Renal cortex interstitium (tissue), 11 donors: ENCODE results near the gene DERL3. TPM values are rescaled to one million over a fixed set of nuclear protein-coding genes. Genes with fewer than 3 reads are reported as not detected.

Experiments
- DNase-seq, 11 donors: peaks; one replicate each; pipeline ENCODE4 v3.0.0-alpha.2; 2013; ENCODE audit warnings: low read depth in 9 of 11, low spot score in 4 of 11; ENCODE audit errors: extremely low read depth in 1 of 11
- polyA plus RNA-seq, 3 donors: library from polyadenylated mRNA; unstranded; fragments of 120-200 nt; gene quantifications; one replicate each; pipeline ENCODE4 v1.2.1, GENCODE V29; 2013; ENCODE audit not compliant: insufficient read length in 3 of 3

The DERL3 gene
- polyA plus RNA-seq, 3 donors = 3.8 to 6.4 (median 6.0) TPM

- no peak for DNase-seq
Observed at GRCh38 chr22:23818541-23818940, 20.3 kb downstream of the DERL3 start.

DNA sequence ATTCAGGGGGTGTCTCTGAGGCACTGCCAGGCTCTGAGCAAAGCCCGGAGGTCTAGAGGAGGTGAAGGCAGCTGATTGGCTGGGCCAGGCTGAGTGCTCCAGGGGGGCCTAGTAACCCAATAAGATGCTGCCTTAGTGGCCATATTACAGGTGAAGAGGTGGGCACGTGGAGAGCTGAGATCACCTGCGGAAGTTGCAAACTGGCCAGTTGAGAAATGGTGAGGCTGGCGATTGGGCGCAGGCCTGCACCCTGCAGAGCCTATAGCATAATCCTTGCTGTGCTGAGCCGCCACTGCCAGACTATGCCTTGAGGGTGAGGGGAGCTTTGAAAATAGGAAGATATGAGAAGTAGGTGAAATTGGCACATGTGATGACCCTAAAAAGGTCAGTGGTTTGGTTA is 21.7 kb downstream of the DERL3 start:
- no peak for DNase-seq

DNA sequence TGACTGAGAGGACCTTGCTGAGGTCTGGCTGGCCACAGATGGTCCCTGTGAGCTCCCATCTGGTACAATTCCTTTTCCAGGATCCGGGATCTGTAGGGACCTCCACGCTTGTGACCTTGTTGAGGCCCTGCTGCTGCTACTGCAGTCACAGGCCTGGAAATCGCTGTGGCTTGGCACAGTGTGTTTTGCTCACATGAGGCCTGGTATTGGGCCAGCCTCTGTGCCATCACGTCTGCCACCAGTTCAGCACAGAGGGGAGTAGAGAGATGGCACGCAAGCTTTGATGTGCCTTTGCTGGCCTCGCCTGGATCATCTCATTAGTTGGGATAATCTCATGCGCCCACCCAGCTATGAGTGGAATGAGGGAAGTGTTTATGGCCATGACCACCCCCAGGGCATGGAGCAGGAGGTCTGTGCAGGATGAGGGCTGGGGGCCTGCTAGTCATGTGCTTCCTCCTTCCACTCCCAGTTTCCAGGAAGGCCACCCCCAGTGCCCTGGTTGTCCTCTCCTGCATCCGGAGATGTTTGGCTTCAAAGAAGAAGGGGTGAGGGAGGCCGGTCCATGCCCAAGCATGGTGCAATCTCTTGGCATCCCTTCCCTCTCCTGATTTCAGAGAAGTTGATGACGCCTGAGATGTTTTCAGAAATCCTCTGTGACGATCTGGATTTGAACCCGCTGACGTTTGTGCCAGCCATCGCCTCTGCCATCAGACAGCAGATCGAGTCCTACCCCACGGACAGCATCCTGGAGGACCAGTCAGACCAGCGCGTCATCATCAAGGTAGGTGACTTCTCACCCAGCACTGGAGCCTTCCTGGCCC is 22.4 kb downstream of the DERL3 start:
- DNase-seq = no peak

GRCh38 chr22:23815541-23816155 is 23.2 kb downstream of the DERL3 start:
- no peak for DNase-seq

DNA sequence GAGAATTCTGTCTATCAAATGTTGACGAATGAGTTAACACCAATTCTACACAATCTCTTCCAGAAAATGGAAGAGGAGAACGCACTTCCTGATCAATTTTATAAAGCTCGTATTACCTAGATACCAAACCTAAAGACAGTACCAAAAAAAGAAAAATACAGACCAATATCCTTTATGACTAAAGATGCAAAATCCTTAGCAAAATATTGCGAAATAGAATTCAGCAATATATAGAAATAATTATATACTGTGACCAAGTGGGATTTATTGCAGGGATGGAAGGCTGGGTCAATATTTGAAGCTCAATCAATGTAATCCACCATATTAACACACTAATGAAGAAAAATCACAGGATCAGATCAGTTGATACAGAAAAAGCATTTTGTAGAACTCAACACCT is 26.4 kb downstream of the DERL3 start:
- DNase-seq = no peak

DNA sequence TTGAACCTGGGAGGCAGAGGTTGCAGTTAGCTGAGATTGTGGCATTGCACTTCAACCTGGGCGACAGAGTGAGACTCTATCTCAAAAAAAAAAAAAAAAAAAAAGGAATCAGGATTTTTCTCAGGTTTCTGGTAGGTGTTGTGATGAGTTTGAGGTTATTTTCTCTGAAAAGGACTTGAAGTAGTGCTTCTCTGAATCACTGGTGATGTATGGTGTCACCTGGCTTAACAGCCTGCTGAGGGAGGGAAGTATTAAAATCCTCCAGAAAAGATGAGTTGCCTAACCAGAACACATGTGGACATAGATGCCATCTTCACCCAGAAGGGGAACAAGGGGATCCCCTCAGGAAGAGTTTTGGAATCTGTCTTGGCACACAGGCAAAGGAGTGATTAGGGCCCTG is 32.0 kb downstream of the DERL3 start:
- no peak for DNase-seq

- no peak for DNase-seq
Observed at GRCh38 chr22:23804781-23805291, 34.0 kb downstream of the DERL3 start.

DNA sequence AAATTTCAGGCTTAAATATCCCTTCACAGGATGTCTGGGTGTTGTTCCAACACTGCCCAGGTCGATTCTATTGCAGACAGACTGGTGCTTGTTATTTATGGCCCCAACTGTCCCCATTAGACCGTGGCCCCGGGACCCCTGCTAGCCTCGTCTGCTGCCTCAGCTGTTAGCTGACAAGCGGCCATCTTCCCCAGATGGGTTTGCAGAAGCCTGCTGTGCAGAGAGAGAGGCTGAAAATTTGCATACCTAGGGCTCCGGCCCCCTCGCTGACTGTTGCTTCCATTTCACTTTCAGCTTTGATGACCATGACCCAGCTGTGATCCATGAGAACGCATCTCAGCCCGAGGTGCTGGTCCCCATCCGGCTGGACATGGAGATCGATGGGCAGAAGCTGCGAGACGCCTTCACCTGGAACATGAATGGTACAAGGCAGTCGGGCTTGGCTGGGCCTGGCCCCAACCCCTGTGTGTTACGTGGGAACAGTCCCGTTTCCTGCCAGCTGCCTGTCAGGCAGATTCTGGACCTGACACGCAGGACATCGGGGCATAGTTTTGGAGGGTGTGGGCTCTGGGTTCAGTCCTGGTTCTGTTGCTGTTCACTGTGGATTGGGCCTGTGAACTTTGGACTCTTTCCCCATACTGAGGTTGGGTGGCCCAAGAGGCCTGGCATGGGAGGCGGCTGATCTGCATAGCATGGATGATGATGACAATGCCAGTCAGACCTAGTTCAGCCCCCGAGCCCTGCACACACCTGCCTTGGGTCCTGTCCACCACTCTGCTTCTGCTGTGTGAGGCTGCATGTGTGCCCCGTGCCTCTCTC is 35.6 kb downstream of the DERL3 start:
- no peak for DNase-seq

- no peak for DNase-seq
Observed at GRCh38 chr22:23801886-23802377, 36.9 kb downstream of the DERL3 start.

DNA sequence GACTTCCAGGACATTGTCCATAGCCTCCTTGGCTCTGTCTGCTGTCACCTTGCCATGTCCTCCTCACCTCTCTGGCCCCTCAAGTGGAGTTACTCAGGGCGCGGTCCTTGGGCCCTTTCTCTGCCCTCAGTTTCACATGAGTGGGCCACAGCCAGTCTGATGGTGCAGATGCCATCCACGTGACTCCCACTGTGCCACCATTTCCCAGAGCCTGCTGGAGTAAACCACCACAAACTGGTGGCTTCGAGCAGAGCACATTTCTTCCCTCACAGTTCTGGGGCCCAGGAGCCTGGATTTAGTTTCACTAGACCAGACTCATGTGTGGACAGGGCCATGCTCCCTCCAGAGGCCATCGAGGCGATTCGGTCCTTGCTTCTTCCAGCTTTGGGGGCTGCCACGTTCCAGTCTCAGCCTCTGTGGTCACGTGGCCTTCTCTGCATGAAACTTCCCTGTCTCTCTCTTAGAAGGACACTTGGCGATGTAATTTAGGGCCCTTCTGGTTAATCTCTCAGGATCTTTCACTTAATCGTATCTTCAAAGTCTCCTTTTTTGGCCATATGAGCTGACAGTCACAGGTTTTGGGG is 37.5 kb downstream of the DERL3 start:
- no peak for DNase-seq

- DNase-seq = no peak
Observed at GRCh38 chr22:23800297-23801237, 38.2 kb downstream of the DERL3 start.

GRCh38 chr22:23796461-23796860 is 42.3 kb downstream of the DERL3 start:
- DNase-seq = no peak

DNA sequence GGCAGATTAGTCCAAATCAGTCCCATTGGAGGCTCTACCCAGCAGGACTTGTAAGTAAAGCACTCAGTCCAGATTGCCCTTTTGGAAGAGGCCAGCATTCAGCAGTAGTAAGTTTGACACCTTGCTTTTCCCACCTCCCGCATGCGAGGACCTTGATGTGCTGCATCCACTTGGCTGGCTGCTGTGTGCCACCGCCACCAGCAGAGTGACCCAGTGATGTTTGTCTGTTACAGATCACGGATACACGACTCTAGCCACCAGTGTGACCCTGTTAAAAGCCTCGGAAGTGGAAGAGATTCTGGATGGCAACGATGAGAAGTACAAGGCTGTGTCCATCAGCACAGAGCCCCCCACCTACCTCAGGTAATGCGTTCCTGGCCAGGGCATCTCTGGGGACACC is 45.5 kb downstream of the DERL3 start:
- DNase-seq = no peak

DNA sequence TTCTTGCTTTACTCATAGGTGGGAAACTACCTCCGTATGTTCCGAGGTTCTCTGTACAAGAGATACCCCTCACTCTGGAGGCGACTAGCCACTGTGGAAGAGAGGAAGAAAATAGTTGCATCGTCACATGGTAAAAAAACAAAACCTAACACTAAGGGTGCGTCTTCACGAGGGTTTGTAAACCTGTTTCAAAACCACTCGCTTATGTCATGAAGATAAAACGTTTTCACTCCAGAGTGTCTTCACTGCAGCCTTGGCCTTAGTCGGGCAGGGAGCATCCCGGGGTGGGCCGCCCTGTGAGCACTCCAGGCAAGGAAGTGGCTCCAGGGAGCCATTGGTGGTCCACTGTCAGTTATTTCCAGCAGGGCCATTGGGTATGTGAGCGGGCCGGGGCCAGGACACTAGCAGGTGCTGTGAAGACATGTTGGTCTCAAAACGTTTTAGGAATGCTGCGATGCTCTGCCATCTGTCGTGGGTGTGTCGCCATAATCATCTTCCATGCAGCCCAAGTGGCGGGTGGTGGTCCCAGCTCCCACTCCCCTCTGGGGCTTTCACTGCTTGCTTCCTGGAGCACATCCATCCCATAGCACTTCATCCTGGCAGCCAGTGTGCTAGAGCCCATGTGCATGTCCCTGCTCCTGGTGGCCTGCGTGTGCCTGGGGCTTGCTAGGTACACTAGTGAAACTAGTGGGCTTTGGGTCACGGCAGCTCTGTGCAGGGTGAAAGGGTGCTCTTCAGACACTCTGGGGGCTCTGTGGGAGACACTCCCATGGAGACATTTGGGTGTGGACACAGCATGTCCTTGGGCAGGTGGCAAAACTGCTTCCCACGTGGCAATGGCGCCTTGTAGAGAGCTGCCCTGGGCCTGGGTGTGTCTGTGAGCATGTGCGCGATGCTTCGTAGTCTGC is 46.8 kb downstream of the DERL3 start:
- DNase-seq = no peak

DNA sequence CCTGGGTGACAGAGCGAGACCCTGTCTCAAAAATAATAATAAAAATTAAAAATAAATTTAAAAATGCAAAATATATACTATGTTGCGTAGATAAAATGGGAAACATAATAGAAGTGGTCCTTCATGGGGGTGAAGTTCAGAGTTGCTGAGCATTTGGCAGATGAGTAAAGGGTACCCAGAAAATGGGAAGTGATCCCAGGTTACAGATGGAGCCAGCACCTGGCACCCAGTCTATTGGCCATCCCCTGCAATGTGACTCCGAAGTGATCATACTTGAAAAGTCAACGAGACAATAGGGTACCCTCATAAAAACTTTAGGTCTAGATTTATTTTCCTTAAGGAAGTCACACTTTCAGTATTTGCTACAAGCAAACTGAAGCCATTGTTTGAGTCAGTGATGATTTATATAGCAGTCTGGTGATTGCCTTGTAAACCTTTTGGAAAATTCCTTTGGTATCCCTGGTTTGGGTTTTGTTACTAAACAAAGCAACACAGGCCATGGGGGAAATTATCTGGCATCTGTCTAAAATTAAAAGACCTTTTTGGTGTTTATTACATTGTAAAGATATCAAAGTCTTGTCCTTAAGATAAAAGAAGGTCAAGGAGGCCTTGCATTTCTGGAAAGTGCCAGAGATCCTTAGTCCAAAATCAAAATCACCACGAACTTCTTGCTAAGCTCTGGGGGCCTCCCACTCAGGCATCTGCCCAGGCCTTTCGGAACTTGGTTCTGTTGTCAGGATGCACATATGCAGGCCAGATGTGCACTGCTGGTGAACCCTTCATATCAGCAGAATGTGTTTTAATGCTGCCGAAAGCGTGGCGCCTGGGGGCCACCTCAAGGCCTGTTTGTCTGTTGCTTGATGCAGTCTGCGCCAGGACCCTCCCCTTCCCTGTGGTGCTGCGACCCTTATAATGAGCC is 47.7 kb downstream of the DERL3 start:
- DNase-seq = no peak

GRCh38 chr22:23789638-23790037 is 49.2 kb downstream of the DERL3 start:
- DNase-seq = no peak
